Right lobe of liver (tissue), 4 donors: Measurements from ENCODE around the gene DHODH.

Experiments used
- CTCF ChIP-seq, 4 donors: fragments of 200-600 bp in 3 of 4; fragments of 450-650 bp in 1 of 4; IDR thresholded peaks; one replicate each; pipeline versions ENCODE4 v1.5.1 to v1.8.0; 2016 to 2022; ENCODE audit warnings: antibody characterized with exemption in 4 of 4, mild to moderate bottlenecking in 2 of 4
- POLR2A ChIP-seq: fragments of 450-650 bp; IDR thresholded peaks from one replicate; pipeline ENCODE4 v1.6.1; 2017; ENCODE audit warnings: antibody characterized with exemption, mild to moderate bottlenecking
- donor health status: DM: no; HTN: no; CAD: no.
- donor health status: DM: no; HTN: no; CAD: no.
- donor health status: DM: no; HTN: yes; CAD: no.

- TF ChIP-seq POLR2A (no peak), CTCF (IDR thresholded peaks at IDR 0.05) (no peak)
Observed at GRCh38 chr16:71986131-71986530, 22.4 kb upstream of the DHODH start.
